SKM-1 (cell line): ENCODE data around the gene PIP5K1B.

Source experiments
- DNase-seq: peaks from one replicate; lab custom pipeline; 2025; ENCODE audit not compliant: unreplicated experiment; lab: John Stamatoyannopoulos, UW

PIP5K1B gene

DNA sequence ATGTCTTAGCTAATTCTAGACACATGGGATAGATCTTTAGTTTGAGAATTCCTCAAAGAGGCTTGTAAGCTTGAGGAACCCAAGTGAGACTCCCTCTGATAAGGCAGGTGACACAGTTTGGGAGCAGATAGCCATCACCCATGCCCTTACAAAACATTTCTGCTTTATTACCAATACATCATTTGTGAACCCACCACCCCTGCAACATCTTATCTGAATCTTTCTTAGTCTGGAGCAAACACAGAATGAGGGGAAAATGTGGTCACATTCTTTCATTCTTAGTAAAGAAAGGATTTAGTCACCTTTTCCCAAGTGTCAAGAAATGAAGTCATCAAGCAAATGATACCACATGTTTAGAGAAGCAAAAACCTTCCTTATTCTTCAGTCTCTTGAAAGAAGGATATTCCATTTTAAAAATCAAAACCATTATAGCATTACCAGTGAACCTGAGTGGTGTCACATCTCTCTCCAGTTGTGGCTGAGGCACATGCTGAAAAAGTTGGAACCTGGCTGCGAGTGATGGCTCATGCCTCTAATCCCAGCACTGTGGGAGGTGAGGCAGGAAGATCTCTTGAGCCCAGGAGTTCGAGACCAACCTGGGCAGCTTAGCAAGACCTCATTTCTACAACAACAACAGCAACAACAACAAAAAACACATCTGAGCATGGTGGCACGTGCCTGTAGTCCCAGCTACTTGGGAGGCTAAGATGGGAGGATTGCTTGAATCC is 243.0 kb downstream of the PIP5K1B start:
- no peak for DNase-seq

DNA sequence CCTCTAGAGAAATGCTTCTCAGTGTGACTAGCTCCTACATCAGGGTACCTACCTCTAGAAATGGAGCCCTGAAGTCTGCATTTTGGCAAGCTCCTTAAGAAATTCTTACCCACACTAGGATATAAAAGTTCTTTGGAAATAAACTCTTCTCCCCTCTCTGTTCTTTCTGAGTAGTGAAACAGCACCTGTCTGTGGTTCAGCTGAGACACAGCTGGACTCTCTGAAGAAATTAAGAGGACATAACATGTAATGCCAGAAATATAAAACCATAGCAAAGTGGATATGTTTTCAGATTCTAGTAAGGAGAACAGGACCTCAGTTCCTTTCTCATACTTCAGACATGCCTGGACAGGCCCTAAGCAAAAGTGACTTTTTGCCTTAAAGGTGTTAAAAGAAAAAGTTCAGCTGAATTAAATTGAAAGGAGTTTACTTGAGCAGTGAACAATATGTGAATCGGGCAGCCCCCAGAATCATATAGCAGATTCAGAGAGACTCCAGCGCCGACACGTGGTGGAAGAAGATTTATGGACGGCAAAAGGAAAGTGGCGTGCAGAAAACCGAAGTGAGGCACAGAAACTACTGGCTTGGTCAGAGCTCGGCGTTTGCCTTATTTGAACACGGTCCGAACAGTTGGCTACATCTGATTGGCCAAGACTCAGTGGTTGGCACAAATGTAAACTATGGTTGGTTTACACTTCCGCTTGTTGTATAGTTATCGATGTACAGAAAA is 244.4 kb downstream of the PIP5K1B start:
- no peak for DNase-seq

DNA sequence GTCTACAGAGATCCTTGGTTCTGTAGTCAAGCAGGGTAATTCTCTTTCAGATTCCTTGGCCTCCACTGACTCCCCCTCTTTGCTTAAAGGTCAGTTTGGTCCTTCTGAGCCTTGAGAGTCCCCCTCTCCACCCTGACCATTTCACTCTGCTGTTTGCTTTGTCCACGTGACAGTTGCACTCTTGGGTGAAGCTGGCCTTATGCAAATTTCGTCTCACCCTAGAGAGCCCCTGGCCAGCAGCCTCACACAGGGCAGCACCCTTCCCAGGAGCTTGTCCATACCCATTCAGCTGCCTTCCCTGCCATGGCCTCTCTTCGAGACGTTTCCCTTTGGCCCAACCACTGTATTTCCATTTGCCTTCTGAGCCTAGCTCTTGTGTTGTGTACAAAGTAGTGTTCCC is 245.1 kb downstream of the PIP5K1B start:
- no peak for DNase-seq

DNA sequence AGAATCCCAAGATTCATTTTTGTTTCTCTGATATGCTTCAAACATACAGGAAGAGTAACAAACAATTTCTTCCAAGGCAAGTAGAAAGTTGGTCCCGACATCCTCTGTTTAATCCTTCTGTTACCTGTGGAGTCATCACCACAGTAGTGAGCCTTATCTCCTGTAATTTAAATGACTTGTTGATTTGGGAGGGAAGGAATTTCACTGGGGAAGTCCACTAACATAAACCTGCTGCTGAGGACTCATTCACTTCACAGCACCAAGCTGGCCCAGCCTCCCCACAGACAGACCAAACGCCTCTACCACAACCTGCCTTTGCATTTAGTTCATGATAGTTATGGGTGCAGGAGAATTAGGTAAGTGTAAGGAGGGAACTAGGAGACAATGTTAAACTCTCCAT is 245.6 kb downstream of the PIP5K1B start:
- no peak for DNase-seq

DNA sequence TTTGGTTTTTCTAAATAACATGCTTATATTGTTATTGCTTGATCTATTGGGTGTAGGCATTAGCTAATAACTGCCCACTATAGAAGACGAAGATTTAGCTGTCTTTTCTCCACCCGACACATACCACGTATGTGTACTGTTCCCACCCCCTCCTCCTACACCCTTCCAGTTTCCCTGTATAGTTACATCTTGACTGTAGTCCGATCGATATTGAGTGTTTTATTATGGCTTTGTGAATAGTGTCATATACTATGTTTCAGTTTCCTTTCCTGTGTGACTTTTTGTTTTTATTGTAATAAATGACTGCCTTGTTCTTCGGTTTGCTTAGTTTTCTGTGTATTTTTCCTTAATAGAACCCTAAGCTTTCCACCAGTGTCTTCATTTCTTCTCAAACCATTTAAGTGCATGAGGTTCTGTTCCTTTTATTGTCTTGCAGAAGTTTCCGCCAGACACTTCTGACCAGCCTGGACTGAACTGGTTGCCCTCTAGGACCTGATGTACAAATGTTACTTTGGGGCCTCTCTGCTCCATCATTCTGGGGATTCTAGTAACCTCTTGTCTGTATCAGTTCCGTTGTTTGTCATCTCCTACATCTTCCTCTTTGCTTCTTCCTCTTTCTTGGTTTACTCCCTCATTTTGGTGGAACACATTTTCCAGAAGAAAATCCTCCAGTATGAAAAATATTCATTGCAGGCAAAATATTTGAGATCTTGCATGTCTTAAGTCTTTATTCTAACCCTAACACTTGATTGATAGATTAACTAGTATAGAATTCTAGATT is 247.0 kb downstream of the PIP5K1B start:
- DNase-seq: peak; percentile 34

DNA sequence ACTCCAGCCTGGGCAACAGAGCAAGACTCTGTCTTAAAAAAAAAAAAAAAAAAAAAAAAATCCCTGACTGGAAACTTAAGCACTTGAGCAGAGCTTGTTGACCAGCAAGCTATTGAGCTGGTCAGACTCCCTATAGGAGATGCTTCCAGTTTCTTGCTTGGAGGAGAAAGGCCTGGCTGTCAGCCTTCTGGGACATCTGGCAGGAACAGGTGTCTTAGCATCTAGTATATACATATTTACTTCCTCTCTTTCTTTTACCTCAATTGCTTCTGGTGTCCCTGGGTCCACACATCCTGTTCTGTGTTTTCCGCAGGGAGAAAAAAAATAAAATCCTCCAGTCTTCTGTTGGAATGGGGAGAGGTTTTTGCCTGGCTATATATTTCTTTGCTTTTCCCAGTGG is 248.7 kb downstream of the PIP5K1B start:
- DNase-seq: no peak

DNA sequence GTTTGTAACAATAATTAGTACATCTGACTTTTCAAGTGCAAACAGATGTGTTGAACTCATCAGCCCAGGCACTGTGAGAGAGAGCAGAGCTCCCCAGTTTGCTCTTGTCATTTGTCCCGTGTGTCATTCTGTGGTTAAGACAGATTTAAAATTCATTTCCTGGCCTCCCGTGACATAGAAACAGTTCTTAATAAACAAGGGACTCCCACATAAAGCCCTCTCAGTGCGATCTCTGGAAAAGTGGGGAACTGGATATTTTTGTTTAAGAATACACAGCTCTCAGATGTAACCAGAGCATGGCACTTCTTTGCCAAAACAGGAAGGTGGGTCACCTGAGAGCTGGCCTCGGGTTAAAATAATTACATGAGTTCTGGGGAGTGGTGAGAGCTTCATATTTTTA is 250.3 kb downstream of the PIP5K1B start:
- DNase-seq: no peak

DNA sequence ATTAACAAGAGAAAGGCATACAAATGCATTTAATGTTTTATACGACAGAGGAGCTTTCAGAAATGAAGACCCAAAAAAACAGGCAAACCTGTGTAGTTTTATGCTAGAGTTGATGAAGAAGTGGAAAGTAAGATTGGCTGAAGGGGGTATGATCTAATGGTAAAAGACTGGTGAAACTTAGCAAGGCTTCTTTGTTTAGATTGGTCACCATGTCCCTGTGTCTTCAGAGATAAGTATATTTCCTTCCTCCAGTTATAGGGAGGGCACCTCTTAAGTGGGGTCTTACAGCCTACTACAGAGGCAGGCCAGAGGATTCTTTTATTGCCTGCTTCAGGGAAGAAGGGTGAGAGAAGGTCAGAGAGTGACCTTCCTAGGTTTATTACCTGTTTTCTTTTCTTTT is 252.4 kb downstream of the PIP5K1B start:
- DNase-seq: no peak

DNA sequence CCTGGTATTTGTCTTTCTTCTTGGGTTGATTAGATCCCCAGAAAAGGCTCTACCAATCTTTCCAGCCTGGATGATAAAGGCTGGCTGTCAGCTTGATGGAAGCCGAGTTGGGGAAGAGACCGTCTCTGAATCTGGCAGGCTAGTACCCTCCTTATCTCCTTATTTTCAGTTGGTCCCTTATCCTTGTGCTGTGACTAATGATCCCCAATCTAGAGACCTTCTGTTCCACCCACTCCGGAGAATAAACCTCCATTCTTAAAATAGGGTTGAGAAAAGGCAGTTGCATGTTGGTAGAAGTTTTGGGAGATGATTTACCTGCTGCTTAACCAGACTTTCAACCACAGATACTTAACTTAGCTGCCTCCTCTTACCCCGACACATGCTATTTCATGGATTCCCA is 256.5 kb downstream of the PIP5K1B start:
- no peak for DNase-seq

DNA sequence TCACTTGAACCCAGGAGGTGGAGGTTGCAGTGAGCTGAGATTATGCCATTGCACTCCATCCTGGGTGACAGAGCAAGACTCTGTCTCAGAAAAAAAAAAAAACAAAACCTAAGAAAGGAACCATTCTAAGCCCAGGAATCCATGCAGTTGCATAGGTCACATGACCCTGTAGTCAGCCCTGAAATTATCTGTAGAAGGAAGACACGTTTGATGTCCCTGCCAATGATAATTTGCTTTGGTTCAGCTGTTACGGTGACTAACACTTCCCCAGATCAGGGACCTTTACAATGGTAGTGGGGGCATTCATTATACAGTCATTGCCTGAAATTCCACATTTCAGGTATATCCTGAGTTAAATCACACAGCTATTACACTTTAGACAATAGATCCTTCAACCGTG is 258.4 kb downstream of the PIP5K1B start:
- no peak for DNase-seq

DNA sequence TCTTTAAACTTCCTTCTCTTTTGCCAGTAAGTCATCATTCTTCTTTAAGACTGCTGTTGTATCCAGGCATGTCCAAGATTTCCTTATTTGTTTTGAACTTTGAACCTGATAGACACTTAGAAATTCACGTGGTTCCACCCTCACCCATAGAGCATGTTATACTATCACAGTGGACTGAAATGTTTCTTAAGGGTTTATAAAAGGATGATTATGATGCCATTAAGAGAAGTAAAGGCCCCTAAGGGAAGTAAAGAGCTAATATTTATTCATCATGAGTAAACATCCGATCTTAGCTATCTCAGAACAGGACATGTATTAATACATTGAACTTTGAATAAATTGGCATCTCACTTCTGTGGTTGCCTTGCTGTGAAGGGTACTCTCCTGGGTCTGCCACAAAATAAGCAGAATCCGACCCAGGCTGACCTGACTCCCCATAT is 259.1 kb downstream of the PIP5K1B start:
- no peak for DNase-seq

DNA sequence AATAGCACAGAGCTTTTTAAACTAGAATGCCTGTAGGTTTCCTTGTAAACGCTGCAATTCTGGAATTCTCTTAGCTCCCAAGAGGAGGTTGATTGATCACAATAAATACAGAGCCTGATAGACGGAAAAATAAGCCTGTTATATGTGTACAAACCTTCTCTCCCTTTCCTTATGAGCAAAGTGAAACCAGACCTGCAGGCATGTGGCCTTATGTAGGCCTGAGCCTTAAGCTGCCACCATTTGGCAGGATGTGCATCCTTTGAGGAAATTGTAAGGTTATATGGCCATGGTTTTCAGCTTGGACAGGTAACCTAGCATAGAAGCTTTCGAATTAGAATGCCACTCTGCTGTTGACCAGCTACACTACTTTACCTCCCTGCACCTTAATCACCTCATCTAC is 259.7 kb downstream of the PIP5K1B start:
- no peak for DNase-seq

DNA sequence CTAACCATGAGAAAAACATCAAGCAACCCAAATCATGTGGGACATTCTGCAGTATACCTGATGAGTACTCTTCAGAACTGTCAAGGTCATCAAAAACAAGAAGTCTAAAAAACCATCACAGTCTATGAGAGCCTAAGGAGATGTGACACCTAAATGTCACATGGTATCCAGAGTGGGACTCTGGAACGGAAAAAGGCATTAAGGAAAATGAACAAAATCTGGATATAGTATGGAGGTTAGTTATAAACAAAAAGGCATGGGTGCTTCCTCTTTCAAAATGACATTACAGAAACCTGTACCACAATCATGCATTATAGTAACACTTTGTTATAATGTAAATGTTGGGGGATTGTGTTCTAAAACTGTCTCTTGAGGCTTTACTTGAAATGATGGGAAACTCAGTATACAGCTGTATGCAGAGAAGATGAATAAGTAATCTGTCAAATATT is 261.5 kb downstream of the PIP5K1B start:
- no peak for DNase-seq

DNA sequence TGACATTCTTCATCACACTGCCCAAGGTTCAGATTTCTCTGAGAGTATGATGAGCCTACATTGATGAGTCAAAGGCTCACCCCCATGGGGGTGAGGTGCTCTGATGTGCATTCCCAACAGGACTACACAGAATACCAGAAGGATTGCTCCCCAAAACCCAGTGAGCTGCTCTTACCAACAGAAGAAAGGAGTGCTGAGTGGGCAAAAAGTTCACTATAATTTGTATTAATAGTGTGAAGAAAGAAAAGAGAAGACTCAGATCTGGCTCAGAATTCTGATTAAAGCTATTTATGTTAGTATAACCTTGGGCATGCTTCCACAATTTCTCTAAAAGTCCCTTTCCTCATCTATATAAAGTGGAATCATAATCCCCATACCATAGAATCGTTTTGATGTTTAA is 262.8 kb downstream of the PIP5K1B start:
- DNase-seq: no peak

DNA sequence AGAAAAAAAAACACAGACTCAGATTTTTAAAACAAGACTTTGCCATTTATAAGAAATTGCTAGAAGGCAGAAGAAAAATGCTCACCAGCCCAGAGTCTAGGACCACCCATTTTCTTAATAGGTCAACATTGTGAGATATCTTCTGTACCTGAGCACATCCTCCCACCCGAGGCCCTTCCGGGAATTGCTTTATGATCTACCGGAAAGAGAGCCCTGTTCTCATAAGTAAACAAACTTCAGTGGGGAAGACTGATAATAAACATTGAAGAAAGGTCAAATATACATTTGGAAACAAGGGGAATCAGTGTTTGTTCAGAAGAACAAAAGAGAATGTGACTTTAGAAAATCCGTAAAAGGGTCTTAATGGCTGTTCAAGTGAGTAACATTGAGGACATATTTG is 264.5 kb downstream of the PIP5K1B start:
- no peak for DNase-seq

DNA sequence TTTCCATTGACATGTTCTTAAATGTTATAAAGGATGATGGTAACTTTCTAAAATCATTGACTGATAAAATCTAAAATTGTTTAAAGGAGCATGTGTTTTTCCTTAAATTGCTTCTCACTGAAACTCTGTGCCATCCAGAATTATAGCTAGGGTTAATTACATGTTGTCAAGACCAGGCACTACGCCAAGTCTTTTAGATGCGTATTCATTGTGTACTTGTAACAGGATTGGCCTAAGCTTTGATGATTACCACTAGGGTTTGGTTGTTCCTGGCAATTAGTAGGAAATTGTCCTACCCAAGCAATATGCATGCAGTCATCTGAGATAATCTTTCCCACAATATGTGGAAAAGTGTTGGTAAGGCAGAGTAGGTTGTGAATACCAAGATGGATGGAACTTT is 265.1 kb downstream of the PIP5K1B start:
- DNase-seq: no peak

DNA sequence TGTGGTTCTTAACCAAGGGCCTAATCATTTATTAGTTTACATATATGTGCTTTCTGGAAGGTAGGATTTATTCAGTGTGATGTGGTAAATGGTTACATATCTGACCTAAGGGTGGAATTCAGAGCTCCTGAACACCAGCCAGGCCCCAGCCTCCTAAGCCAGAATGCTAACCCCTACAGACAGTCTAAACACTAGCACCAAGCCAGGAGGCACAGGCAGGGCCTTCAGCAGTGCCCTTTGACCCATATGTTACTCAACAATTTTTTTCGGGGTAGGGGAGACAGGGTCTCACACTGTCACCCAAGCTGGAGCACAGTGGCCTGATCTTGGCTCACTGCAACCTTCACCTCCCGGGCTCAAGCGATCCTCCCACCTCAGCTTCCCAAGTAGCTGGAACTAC is 268.6 kb downstream of the PIP5K1B start:
- no peak for DNase-seq

DNA sequence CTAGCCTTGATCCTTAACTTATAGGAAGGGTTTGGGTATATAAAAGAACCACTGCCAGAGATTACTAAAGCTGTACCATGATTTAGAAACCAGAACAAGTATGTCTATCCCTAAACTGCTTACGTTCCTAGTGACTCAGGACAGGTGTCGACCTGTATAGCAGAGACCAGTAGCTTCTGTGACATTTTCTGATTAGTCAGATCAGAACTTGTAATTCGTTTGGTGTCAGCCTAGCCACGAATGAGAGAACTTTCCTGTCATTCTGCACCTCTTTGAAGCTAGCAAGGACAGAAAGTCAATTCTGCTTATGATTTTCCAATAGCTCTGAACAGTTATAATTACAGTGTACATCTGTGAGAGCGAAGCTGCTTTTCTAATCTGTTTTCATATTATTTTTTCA is 269.4 kb downstream of the PIP5K1B start:
- DNase-seq: no peak

DNA sequence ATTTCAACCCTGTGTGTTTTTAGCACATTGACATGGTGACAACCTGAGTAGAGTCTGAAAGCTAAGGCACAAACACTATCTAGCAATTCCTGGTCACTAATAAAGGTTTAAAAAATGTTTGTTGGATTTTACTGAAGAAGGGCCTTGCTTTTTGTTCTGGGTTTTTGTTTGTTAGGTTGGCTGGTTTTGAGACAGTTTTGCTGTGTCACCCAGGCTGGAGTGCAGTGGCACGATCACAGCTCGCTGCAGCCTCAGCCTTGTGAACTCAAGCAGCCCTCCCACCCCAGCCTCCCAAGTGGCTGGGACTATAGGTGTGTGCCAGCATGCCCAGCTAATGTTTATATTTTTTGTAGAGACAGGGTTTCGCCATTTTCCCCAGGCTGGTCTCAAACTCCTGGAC is 269.9 kb downstream of the PIP5K1B start:
- DNase-seq: no peak

DNA sequence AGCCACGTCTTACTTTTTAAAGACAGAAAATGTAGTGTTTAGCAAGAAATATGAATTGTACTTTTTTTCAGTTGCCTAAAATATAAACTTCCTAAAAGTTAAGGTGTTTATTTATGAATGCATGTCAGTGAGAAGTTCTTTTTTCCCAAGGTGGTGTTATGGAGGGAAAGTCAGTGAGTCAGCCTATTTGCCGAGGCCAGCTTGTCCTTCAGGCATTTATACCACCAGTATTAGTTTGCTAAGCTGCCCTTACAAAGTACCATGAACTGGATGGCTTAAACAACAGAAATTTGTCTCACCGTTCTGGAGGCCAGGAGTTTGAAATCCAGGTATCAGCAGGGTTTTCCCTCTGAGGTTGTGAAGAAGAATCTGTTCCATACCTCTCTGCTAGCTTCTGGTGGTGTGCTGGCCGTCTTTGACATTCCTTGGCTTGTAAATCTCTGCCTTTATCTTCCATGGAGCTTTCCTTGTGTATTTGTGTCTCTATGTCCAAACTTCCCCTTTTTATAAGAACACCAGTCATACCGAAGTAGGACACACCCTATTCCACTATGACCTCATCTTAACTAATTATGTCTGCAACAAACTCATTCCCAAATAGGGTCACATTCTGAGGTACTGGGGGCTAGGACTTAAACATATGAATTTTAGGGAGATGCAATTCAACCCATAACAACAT is 270.5 kb downstream of the PIP5K1B start:
- DNase-seq: no peak

DNA sequence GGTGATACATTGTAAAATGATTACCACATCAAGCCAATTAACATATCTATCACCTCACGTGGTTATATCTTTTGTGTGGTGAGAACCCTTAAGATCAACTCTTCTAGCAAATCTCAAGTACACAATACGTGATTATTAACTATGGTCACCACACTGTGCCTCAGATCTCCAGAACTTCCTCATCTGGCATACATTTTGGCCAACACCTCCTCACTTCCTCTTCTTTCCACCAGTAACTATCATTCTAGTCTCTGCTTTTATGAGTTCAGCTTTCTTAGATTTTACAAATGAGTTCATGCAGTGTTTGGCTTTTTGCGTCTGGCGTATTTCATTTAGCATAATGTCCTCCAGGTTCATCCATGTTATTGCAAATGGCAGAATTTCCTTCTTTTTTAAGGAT is 273.0 kb downstream of the PIP5K1B start:
- peak; percentile 64 for DNase-seq
